Right lobe of liver (tissue), 4 donors: ENCODE measurements around the gene MB21D2.

Experiments used
- POLR2A ChIP-seq: fragments of 450-650 bp; IDR thresholded peaks from one replicate; pipeline ENCODE4 v1.6.1; 2017; ENCODE audit warnings: antibody characterized with exemption, mild to moderate bottlenecking
- TF ChIP-seq, protein P1 (sequence below), 4 donors: fragments of 200-600 bp in 3 of 4; fragments of 450-650 bp in 1 of 4; IDR thresholded peaks; one replicate each; pipeline versions ENCODE4 v1.5.1 to v1.8.0; 2016 to 2022; ENCODE audit warnings: antibody characterized with exemption in 4 of 4, mild to moderate bottlenecking in 2 of 4
- donor health status: DM: no; HTN: no; CAD: no.
- donor health status: DM: no; HTN: no; CAD: no.
- donor health status: DM: no; HTN: yes; CAD: no.

DNA sequence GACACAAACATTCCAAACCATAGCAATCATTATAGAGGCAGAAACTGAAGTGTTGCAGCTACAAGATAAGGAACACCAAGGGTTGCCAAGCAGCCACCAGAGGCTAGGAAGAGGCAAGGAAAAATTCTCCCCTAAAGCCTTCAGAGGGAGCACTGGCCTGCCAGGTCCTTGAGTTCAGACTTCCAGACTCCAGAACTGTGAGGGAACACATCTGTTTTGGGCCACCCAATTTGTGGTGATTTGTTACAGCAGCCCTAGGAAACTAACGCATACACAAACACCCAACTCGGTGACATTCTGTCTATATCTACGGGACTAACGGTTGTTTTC, 54.6 kb downstream of the MB21D2 start:
- TF ChIP-seq, protein P1, sequence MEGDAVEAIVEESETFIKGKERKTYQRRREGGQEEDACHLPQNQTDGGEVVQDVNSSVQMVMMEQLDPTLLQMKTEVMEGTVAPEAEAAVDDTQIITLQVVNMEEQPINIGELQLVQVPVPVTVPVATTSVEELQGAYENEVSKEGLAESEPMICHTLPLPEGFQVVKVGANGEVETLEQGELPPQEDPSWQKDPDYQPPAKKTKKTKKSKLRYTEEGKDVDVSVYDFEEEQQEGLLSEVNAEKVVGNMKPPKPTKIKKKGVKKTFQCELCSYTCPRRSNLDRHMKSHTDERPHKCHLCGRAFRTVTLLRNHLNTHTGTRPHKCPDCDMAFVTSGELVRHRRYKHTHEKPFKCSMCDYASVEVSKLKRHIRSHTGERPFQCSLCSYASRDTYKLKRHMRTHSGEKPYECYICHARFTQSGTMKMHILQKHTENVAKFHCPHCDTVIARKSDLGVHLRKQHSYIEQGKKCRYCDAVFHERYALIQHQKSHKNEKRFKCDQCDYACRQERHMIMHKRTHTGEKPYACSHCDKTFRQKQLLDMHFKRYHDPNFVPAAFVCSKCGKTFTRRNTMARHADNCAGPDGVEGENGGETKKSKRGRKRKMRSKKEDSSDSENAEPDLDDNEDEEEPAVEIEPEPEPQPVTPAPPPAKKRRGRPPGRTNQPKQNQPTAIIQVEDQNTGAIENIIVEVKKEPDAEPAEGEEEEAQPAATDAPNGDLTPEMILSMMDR (IDR thresholded peaks at IDR 0.05): no peak
- no peak for TF ChIP-seq POLR2A
